Stimulated activated memory B cell treated with anti-CD40 and anti-IgM and Interleukin-4, amounts not matched to agents 10 μg/mL and 1 μg/mL and 100 μg/mL, for 72 hours (primary cell): ENCODE results near the gene ARF6.
"Not testable (repeated sequence)": the region's sequence is repeated elsewhere in the genome, so short reads cannot be mapped to it uniquely, and the experiment has no call there.

Experiments
- ATAC-seq: fragments of 150-1000 bp; cut with Tn5 transposase; 2 replicates; pipeline ENCODE4 v1.10.0; 2021
- H3K27ac Mint-ChIP-seq: one replicate; pipeline ENCODE4 v1.8.0; 2022; ENCODE audit warnings: mild to moderate bottlenecking, mixed read lengths
- H3K27me3 Mint-ChIP-seq: one replicate; pipeline ENCODE4 v1.8.0; 2022; ENCODE audit warnings: mixed read lengths
- H3K36me3 Mint-ChIP-seq: one replicate; pipeline ENCODE4 v1.8.0; 2022; ENCODE audit warnings: mixed read lengths
- H3K4me1 Mint-ChIP-seq: one replicate; pipeline ENCODE4 v1.8.0; 2022; ENCODE audit warnings: mixed read lengths
- H3K4me3 Mint-ChIP-seq: one replicate; pipeline ENCODE4 v1.8.0; 2022; ENCODE audit warnings: mild to moderate bottlenecking, moderate library complexity, mixed read lengths
- H3K9me3 Mint-ChIP-seq: one replicate; pipeline ENCODE4 v1.8.0; 2022; ENCODE audit warnings: mixed read lengths

ARF6 gene

GRCh38 chr14:49936246-49936645 lies 43.4 kb downstream of the ARF6 start:
- H3K27me3 Mint-ChIP-seq, ATAC-seq, H3K4me3 Mint-ChIP-seq: not testable (repeated sequence)
- peaks cover 24% of the 10 kb centered on the region for H3K4me1 Mint-ChIP-seq
- peaks cover 12% of the 10 kb centered on the region for H3K9me3 Mint-ChIP-seq
- H3K27ac Mint-ChIP-seq = peak overlapping the region; percentile 16
- peaks cover 29% of the 10 kb centered on the region for H3K36me3 Mint-ChIP-seq

GRCh38 chr14:49936882-49937281 lies 44.0 kb downstream of the ARF6 start:
- H3K4me3 Mint-ChIP-seq, H3K27me3 Mint-ChIP-seq, ATAC-seq: not testable (repeated sequence)
- Mint-ChIP-seq H3K4me1 (peaks cover 17% of the 10 kb centered on the region), H3K27ac (peak overlapping the region; percentile 16), H3K9me3 (peaks cover 11% of the 10 kb centered on the region), H3K36me3 (peaks cover 23% of the 10 kb centered on the region)

GRCh38 chr14:49939215-49939614 lies 46.3 kb downstream of the ARF6 start:
- Mint-ChIP-seq H3K36me3 (peaks cover 40% of the 10 kb centered on the region), H3K4me1 (peaks cover 14% of the 10 kb centered on the region), H3K27ac (peak overlapping the region; percentile 68), H3K9me3 (peaks cover 14% of the 10 kb centered on the region)
- not testable (repeated sequence) for H3K27me3 Mint-ChIP-seq, H3K4me3 Mint-ChIP-seq, ATAC-seq

- ATAC-seq = no peak
- Mint-ChIP-seq H3K27me3 (no peaks in the 10 kb centered on the region), H3K9me3 (peaks cover 14% of the 10 kb centered on the region), H3K4me3 (no peak overlapping the region), H3K27ac (peak overlapping the region; percentile 68), H3K36me3 (peaks cover 40% of the 10 kb centered on the region), H3K4me1 (peaks cover 15% of the 10 kb centered on the region)
Observed at GRCh38 chr14:49939884-49940510, 47.1 kb downstream of the ARF6 start.

- no peak overlapping the region for H3K4me3 Mint-ChIP-seq
- peak overlapping the region; percentile 68 for H3K27ac Mint-ChIP-seq
- H3K27me3 Mint-ChIP-seq = no peaks in the 10 kb centered on the region
- peaks cover 40% of the 10 kb centered on the region for H3K36me3 Mint-ChIP-seq
- no peak for ATAC-seq
- peaks cover 14% of the 10 kb centered on the region for H3K9me3 Mint-ChIP-seq
- peaks cover 25% of the 10 kb centered on the region for H3K4me1 Mint-ChIP-seq
Observed at GRCh38 chr14:49940808-49941421, 48.0 kb downstream of the ARF6 start.

GRCh38 chr14:49942090-49942489 lies 49.2 kb downstream of the ARF6 start:
- Mint-ChIP-seq H3K27ac (peak overlapping the region; percentile 25), H3K4me1 (peaks cover 34% of the 10 kb centered on the region), H3K27me3 (no peaks in the 10 kb centered on the region), H3K36me3 (peaks cover 30% of the 10 kb centered on the region), H3K4me3 (no peak overlapping the region), H3K9me3 (peaks cover 6% of the 10 kb centered on the region)
- ATAC-seq = no peak

GRCh38 chr14:49944501-49944900 lies 51.6 kb downstream of the ARF6 start:
- H3K9me3 Mint-ChIP-seq = peaks cover 4% of the 10 kb centered on the region
- no peak overlapping the region for H3K4me3 Mint-ChIP-seq
- no peaks in the 10 kb centered on the region for H3K27me3 Mint-ChIP-seq
- H3K36me3 Mint-ChIP-seq = peaks cover 30% of the 10 kb centered on the region
- H3K4me1 Mint-ChIP-seq = peaks cover 45% of the 10 kb centered on the region
- H3K27ac Mint-ChIP-seq = no peak overlapping the region
- no peak for ATAC-seq

- Mint-ChIP-seq H3K27ac (peak overlapping the region; percentile 40), H3K4me1 (peaks cover 42% of the 10 kb centered on the region), H3K27me3 (no peaks in the 10 kb centered on the region), H3K4me3 (no peak overlapping the region), H3K9me3 (peaks cover 4% of the 10 kb centered on the region), H3K36me3 (peaks cover 26% of the 10 kb centered on the region)
- ATAC-seq = peak; percentile 36
Observed at GRCh38 chr14:49945448-49946319, 52.8 kb downstream of the ARF6 start.
